Stimulated activated naive CD8-positive, alpha-beta T cell treated with anti-CD3 and anti-CD28 coated beads, Interleukin-15, Interleukin-2, amounts not matched to agents 100 ng/mL and 50 ng/mL, for 24 hours (primary cell): ENCODE measurements around the gene ST3GAL4.

Experiments used
- H3K27ac Mint-ChIP-seq: one replicate; pipeline ENCODE4 v1.8.0; 2021; ENCODE audit warnings: mild to moderate bottlenecking, mixed read lengths
- H3K27me3 Mint-ChIP-seq: one replicate; pipeline ENCODE4 v1.8.0; 2021; ENCODE audit warnings: mixed read lengths
- H3K36me3 Mint-ChIP-seq: one replicate; pipeline ENCODE4 v1.8.0; 2021; ENCODE audit warnings: low read depth, mixed read lengths
- H3K4me1 Mint-ChIP-seq: one replicate; pipeline ENCODE4 v1.8.0; 2021; ENCODE audit warnings: low read depth, mixed read lengths
- H3K4me3 Mint-ChIP-seq: one replicate; pipeline ENCODE4 v1.8.0; 2021; ENCODE audit warnings: mild to moderate bottlenecking, mixed read lengths
- H3K9me3 Mint-ChIP-seq: one replicate; pipeline ENCODE4 v1.8.0; 2021; ENCODE audit warnings: mixed read lengths

The ST3GAL4 gene

DNA sequence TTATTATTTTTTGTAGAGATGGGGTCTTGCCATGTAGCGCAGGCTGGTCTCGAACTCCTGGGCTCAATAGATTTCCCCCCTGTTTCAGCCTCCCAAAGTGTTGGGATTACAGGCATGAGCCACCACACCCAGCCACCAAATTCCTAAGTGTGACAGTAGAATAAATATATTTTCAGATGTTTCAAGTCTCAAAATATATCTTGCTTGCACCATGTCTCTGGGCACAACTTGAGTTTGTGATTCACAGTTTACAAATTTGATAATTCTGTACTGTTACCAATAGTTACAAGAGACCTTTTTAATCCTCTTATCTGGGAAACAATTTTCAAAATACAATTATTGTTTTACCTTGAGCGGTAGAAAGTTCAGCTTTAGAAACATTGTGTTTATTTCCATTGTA is 32.5 kb upstream of the ST3GAL4 start:
- Mint-ChIP-seq H3K4me1 (peaks cover 21% of the 10 kb centered on the region), H3K27ac (no peak overlapping the region), H3K9me3 (no peaks in the 10 kb centered on the region), H3K36me3 (peaks cover 12% of the 10 kb centered on the region), H3K4me3 (no peak overlapping the region), H3K27me3 (no peaks in the 10 kb centered on the region)

DNA sequence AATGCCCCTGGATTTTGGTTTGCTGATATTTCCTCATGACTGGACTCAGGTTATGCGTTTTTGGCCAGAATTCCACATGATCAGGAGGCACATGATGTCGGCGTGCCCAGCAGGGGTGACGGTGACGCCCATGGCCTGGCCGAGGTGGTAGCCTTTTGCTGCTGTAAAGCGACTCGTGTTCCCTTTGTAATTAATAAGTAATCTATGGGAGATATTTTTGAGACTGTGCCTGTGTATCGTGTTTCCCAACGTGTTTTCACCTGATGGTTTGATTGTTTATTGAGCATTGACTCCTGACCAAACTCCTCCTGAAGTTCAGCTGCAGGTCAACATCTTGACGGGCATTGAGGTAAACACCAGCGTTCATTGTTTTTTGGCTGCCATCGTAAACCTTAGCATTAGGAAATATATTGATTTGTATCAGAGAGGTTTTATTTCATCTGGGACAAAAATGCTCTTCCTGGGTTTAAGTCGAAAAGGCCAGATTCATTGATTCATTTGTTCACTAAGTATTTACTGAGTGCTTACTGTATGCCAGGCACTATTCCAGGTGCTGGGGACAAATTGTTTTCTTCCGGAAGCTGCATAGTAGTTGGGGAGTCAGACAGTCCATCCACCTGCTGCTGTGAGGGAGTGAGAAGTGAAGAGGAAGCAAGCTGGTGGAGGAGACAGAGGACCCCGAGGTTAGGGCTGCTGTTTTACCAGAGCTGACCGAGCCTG is 28.0 kb upstream of the ST3GAL4 start:
- Mint-ChIP-seq H3K4me3 (no peak overlapping the region), H3K36me3 (peaks cover 7% of the 10 kb centered on the region), H3K9me3 (no peaks in the 10 kb centered on the region), H3K27me3 (no peaks in the 10 kb centered on the region), H3K27ac (peak overlapping the region; percentile 61), H3K4me1 (peaks cover 20% of the 10 kb centered on the region)

DNA sequence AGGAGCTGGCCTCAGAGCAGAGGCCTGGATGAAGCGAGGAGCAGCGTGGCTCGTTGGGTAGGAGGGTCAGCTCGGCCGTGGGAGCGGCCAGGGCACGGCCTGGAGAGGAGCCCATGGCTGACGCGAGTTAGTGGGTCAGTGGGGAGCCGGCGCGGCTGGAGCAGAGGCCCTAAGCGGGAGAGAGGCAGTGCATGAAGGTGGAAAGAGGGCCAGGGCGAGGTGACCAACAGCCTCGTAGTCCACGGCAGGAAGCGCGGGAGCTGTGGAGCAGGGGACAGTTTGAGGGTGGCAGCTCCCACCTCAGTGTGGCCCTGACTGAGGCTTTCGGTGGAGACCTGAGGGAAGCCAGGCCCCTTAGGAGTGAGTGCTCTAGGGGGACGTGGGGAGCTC is 27.5 kb upstream of the ST3GAL4 start:
- H3K36me3 Mint-ChIP-seq: peaks cover 12% of the 10 kb centered on the region

DNA sequence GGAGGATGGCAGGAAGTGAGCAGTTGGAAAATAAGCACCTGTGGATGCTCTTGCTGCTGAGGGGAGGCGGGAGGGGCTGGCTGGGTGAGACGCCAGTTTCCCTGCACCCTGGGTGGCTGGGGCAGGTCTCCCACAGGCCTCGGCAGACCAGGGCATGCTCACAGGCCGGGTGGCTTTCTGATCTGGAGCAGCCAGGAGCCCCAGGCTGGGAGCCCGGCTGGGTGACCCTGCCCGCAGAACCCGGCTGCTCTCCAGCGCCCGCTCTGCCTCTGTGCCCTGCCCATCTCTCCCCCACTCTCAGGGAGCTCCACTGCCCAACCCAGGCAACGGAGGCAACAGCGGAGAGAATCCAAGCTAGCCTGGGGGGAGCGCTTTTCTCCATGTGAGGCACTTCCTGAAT is 27.0 kb upstream of the ST3GAL4 start:
- no peak overlapping the region for H3K4me3 Mint-ChIP-seq
- no peaks in the 10 kb centered on the region for H3K27me3 Mint-ChIP-seq
- peaks cover 17% of the 10 kb centered on the region for H3K36me3 Mint-ChIP-seq
- no peaks in the 10 kb centered on the region for H3K9me3 Mint-ChIP-seq
- peaks cover 28% of the 10 kb centered on the region for H3K4me1 Mint-ChIP-seq
- no peak overlapping the region for H3K27ac Mint-ChIP-seq

More for the DNA sequence above, 27.5 kb upstream of the ST3GAL4 start:
- Mint-ChIP-seq H3K9me3 (no peaks in the 10 kb centered on the region), H3K4me1 (peaks cover 24% of the 10 kb centered on the region), H3K4me3 (no peak overlapping the region), H3K27ac (peak overlapping the region; percentile 61), H3K27me3 (no peaks in the 10 kb centered on the region)

DNA sequence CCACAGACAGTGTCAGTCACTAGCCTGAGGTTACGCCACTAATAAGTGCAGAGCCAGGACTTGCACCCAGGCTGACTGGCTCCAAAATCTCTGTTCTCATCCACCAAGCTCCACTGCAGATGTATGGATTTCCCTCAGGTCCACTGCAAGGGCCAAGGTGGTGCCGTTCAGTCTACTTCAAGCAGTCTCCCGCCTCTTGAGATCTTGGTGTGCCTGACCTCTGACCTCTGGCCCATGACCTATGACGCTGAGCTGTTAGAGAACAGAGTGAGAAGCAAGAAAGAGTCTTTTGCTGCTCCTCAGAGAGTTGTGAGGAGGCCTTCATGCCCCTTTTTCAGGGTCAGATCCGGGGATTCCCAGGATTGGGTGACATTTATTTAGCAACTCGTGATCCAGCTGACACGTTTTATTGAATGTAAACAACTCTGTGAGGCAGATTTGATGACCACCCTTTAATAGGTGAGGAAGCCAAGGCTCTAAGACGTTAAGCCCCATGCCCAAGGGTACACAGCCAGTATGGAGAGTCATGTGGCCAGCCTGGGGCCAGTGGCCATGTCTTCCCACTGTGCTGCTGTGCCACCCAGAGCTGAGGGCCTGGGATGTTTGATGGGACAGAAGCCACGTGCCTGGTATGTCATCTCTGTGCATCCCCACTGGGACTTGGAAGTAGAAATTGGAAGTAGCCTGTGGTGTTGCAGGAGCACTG is 26.4 kb upstream of the ST3GAL4 start:
- Mint-ChIP-seq H3K36me3 (peaks cover 23% of the 10 kb centered on the region), H3K4me1 (peaks cover 28% of the 10 kb centered on the region), H3K4me3 (no peak overlapping the region), H3K27ac (no peak overlapping the region), H3K27me3 (no peaks in the 10 kb centered on the region), H3K9me3 (no peaks in the 10 kb centered on the region)

DNA sequence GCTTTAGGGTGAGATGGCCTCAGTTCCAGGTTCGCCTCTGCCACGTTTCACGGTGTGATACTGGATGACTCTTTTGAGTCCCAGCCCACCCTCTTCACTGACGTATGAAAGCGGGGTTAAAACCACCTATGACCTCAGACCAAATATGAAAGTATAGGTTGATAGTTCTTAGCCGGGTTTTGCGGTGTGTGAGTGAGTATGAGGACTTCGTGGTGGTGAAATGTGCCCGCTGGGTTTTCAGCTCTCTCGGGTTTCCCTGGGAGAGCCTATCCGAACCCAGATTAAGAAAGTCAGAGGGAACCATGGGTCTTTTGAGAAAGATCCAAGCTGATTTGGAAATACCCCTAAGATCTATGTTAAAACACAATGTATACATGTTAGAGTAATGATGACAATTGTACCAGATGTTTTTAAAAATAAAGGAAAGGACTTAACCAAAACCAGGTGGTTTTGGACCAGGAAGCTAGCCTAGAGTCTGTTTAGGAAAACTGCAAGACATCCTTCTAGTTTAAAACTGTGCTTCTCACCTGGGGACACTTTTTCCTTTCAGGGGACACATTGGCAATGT is 25.8 kb upstream of the ST3GAL4 start:
- no peaks in the 10 kb centered on the region for H3K27me3 Mint-ChIP-seq
- no peak overlapping the region for H3K4me3 Mint-ChIP-seq
- peak overlapping the region; percentile 78 for H3K27ac Mint-ChIP-seq
- no peaks in the 10 kb centered on the region for H3K9me3 Mint-ChIP-seq
- peaks cover 28% of the 10 kb centered on the region for H3K4me1 Mint-ChIP-seq
- H3K36me3 Mint-ChIP-seq: peaks cover 25% of the 10 kb centered on the region

DNA sequence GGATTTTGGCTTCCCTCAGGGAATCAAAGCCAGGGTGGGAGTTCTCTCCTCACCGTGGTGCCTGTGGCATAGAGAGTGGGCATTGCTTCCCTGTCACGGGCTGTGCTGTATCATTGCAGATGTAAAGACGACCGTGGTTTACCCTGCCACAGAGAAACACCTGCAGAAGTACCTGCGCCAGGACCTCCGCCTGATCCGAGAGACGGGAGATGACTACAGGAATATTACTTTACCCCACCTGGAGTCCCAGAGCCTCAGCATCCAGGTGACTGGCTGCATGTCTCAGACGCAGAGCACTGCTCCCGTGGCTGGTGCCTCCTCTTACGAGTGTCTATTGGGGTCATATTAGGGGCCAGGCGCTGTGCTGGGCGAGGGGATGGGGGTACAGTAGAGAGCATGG is 24.2 kb upstream of the ST3GAL4 start:
- Mint-ChIP-seq H3K27ac (no peak overlapping the region), H3K4me3 (no peak overlapping the region), H3K4me1 (peaks cover 34% of the 10 kb centered on the region), H3K9me3 (no peaks in the 10 kb centered on the region), H3K27me3 (no peaks in the 10 kb centered on the region), H3K36me3 (peaks cover 29% of the 10 kb centered on the region)

DNA sequence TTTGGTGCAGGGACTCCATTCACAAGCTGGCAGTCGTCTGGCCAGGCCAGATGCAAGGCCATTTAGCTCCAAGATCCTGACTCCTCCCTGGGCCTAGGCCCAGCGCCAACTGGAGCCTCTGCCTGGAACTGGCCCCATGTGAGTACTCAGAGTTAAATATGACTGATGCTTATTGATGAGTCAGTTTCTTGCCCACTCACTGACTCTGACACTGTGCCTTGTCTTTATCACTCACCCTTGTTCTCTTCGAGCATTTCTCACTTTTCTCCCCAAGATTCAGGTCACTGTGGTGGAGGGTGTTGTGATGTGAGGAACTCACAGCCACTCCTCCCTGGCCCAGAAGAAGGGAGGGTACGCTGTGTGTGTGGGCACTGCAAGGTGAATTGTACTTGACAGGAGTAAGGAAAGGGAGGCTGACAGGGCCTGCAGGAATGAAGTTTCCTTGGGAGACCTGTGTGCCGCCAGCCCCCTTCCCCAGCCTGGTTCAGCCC is 23.2 kb upstream of the ST3GAL4 start:
- H3K27ac Mint-ChIP-seq: no peak overlapping the region
- H3K4me3 Mint-ChIP-seq: no peak overlapping the region
- H3K27me3 Mint-ChIP-seq: no peaks in the 10 kb centered on the region
- H3K4me1 Mint-ChIP-seq: peaks cover 34% of the 10 kb centered on the region
- peaks cover 29% of the 10 kb centered on the region for H3K36me3 Mint-ChIP-seq
- no peaks in the 10 kb centered on the region for H3K9me3 Mint-ChIP-seq

DNA sequence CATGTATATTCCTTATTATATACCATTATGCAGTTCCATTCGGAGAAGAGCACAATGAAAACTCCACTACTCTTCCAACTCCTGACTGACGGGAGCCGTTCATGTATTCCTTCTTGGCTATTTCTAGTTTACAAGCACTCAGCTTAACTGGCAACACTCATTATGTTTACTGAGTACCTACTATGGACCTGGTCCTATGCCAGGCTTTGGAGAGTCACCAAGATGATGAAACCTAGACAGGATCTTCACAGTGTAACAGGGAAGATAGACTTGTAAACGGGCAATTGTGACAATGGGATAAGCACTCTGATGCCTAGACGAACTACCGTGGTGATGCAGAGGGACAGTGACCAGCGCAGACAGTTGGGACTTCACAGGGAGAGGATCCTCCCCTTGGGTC is 22.3 kb upstream of the ST3GAL4 start:
- no peak overlapping the region for H3K4me3 Mint-ChIP-seq
- no peaks in the 10 kb centered on the region for H3K9me3 Mint-ChIP-seq
- H3K27me3 Mint-ChIP-seq: no peaks in the 10 kb centered on the region
- H3K36me3 Mint-ChIP-seq: peaks cover 29% of the 10 kb centered on the region
- H3K4me1 Mint-ChIP-seq: peaks cover 34% of the 10 kb centered on the region
- H3K27ac Mint-ChIP-seq: peak overlapping the region; percentile 45

DNA sequence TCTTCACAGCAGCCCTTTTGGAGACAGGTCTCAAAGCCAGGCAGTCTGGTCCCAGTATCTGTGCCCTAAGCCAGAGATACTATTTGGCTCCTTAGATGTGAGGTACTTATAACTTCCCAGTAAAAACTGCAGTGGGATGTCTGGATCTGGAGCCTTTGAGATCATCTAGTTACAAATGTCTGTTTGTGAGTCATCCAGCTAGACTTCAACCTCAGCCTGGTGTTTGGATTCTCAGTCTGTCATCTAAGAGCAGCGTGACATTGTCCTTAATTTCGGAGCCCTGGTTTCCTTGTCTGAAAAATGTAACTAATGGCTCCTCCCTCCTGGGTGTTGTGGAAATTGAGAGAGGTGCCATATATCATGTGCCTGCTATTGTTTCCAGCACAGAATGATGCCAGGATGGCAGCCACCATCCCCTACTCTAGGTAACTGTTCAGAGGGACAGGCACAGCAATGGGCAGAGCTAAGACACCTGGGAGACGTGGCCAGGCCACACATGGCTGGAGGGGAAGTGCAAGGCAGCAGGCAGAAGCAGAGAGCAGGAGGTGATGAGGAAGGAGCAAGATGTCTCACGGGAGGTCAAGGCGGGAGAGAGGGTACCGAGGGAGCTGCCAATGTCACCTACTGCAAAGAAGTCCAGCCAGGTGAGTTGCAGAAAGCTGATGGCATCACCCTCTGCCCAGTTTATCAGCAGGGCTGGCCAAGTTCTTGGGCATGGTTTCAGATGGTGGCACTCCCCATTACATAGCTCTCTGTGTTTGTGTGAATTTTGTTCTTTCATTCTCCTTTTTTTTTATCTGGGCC is 20.6 kb upstream of the ST3GAL4 start:
- Mint-ChIP-seq H3K9me3 (no peaks in the 10 kb centered on the region), H3K4me1 (peaks cover 22% of the 10 kb centered on the region), H3K27me3 (no peaks in the 10 kb centered on the region), H3K27ac (no peak overlapping the region), H3K4me3 (no peak overlapping the region), H3K36me3 (peaks cover 29% of the 10 kb centered on the region)

DNA sequence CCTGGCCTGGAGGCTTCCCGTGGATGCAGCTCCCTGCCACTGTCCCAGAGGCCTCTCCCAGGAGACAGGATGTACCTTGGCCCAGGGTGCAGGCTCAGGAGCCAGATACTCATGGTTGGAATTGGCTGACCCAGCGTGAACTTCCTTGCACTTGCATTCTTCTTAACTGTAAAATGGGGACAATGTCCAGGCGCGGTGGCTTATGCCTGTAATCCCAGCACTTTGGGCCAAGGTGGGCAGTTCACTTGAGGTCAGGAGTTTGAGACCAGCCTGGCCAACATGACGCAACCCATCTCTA is 20.1 kb upstream of the ST3GAL4 start:
- H3K36me3 Mint-ChIP-seq: peaks cover 29% of the 10 kb centered on the region

DNA sequence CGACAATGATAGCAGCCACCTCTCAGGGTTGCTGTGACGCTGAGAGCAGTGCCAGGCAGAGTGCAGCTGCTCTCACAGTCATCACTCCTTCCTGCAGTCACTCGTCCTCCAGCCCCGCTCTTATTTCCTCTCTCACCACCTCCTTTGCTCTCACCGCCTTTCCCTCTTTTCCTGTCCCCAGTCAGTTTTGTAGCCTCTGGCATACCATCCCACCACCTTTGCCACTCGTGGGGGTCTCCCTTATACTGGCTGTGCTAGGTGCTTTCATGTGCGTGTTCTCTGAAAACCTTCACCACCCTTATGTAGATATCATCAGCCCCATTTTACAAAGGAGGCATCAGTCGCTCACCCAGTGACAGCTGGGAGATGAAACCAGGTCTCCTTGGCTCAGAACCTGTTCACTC is 19.3 kb upstream of the ST3GAL4 start:
- H3K27ac Mint-ChIP-seq: no peak overlapping the region
- peaks cover 21% of the 10 kb centered on the region for H3K4me1 Mint-ChIP-seq
- no peaks in the 10 kb centered on the region for H3K27me3 Mint-ChIP-seq
- H3K9me3 Mint-ChIP-seq: no peaks in the 10 kb centered on the region
- no peak overlapping the region for H3K4me3 Mint-ChIP-seq
- H3K36me3 Mint-ChIP-seq: peaks cover 32% of the 10 kb centered on the region

More for the DNA sequence above, 20.1 kb upstream of the ST3GAL4 start:
- no peak overlapping the region for H3K27ac Mint-ChIP-seq
- H3K4me1 Mint-ChIP-seq: peaks cover 21% of the 10 kb centered on the region
- H3K27me3 Mint-ChIP-seq: no peaks in the 10 kb centered on the region
- no peak overlapping the region for H3K4me3 Mint-ChIP-seq
- H3K9me3 Mint-ChIP-seq: no peaks in the 10 kb centered on the region

DNA sequence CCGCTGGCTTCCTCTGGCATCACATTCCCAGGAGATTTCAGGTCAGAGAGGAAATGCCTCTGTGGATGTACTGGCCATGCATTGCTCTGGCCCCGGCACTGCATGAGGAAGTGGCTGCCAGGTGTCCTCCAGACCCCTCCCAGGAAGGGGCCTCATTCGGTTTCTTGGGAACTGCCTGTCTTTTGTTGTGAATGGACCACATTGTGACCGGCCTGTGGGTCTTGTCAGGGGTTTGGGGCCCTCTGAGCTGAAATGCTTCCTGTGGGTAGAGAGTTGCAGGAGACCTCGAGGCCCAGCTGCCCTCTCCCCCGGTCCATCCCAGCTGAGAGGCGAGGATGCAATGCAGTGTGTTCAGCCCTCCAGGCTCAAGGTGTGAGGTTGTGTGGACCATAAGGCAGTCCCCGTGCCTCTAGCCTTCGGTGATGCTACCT is 18.8 kb upstream of the ST3GAL4 start:
- Mint-ChIP-seq H3K36me3 (peaks cover 37% of the 10 kb centered on the region), H3K27me3 (no peaks in the 10 kb centered on the region), H3K4me1 (peaks cover 26% of the 10 kb centered on the region), H3K4me3 (no peak overlapping the region), H3K27ac (no peak overlapping the region), H3K9me3 (no peaks in the 10 kb centered on the region)

DNA sequence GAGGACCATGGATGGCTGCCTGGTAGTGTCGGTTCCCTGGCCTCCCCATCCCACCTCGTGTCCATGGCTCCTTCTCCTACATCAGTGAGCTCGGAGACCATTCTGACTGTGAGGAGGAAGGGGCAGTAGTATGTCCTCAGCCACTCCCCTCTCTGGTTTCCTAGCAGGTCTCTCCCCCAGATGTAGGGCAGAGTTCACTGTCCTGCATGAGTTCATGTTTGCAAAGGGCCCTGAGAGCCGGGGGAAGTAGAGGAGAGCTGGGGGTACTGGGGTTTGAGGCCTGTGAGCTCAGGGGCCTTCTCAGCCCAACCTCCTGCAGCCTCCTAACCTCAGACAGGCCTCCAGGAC is 18.4 kb upstream of the ST3GAL4 start:
- Mint-ChIP-seq H3K36me3 (peaks cover 39% of the 10 kb centered on the region), H3K27ac (no peak overlapping the region), H3K27me3 (no peaks in the 10 kb centered on the region), H3K9me3 (no peaks in the 10 kb centered on the region), H3K4me1 (peaks cover 27% of the 10 kb centered on the region), H3K4me3 (no peak overlapping the region)
